IMR-90 (cell line): ENCODE results near the gene TBC1D1. TPM values are rescaled to one million over a fixed set of nuclear protein-coding genes. Genes with fewer than 3 reads are reported as not detected.

Source experiments
- ATAC-seq: fragments of 200-7000 bp; cut with Tn5 transposase; 2 replicates; pipeline ENCODE4 v1.9.1; 2020; ENCODE audit warnings: low read depth, mild to moderate bottlenecking, moderate library complexity
- BruUV-seq: library from RNA; stranded (reverse); fragments of 400-500 nt; replicated peaks from 2 replicates; lab custom pipeline; 2021; lab: Mats Ljungman, UMichigan
- CTCF ChIA-PET: fragments of 300-600 bp; formaldehyde crosslinking; extraction: SDS; loops from one replicate; lab custom pipeline; 2021; ENCODE audit warnings: antibody characterized with exemption; lab: Yijun Ruan, JAX
- POLR2A ChIA-PET: fragments of 300-600 bp; sonication (Branson Sonifier 250); formaldehyde crosslinking; loops from one replicate; lab custom pipeline; 2022; ENCODE audit warnings: antibody characterized with exemption; ENCODE audit not compliant: unreplicated experiment; lab: Charles Lee
- DNase-seq: peaks from one replicate; pipeline ENCODE4 v3.0.0; 2013
- H2AFZ ChIP-seq: replicated peaks from 2 replicates; pipeline ENCODE3; 2013; ENCODE audit warnings: low read length, mild to moderate bottlenecking; ENCODE audit not compliant: poor library complexity
- H2AK5ac ChIP-seq: 2 replicates; pipeline ENCODE4 v1.6.1; 2013; ENCODE audit warnings: low read depth, low read length, inconsistent platforms
- H2AK9ac ChIP-seq: replicated peaks from 2 replicates; pipeline ENCODE3; 2013; ENCODE audit warnings: mild to moderate bottlenecking, low read depth, low read length, moderate library complexity; ENCODE audit not compliant: poor library complexity
- H2BK120ac ChIP-seq: 2 replicates; pipeline ENCODE4 v1.6.1; 2013; ENCODE audit warnings: low read depth, low read length, inconsistent platforms
- H2BK15ac ChIP-seq: 3 replicates; pipeline ENCODE4 v1.6.1; 2013; ENCODE audit warnings: low read depth, low read length, inconsistent platforms
- H2BK20ac ChIP-seq: 2 replicates; pipeline ENCODE4 v1.6.1; 2013; ENCODE audit warnings: low read depth, mild to moderate bottlenecking, inconsistent platforms, low read length, moderate library complexity
- H2BK5ac ChIP-seq: 2 replicates; pipeline ENCODE4 v1.6.1; 2013; ENCODE audit warnings: mild to moderate bottlenecking, low read depth, low read length, inconsistent platforms; ENCODE audit not compliant: poor library complexity, severe bottlenecking
- H3K14ac ChIP-seq: replicated peaks from 2 replicates; pipeline ENCODE4 v1.6.1; 2013; ENCODE audit warnings: low read depth, low read length, inconsistent platforms
- H3K18ac ChIP-seq: 2 replicates; pipeline ENCODE4 v1.6.1; 2013; ENCODE audit warnings: low read depth, low read length, control low read depth
- H3K23ac ChIP-seq: 2 replicates; pipeline ENCODE4 v1.6.1; 2013; ENCODE audit warnings: low read depth, low read length, inconsistent platforms
- H3K27ac ChIP-seq: 2 replicates; pipeline ENCODE4 v1.5.1; 2013; ENCODE audit warnings: mild to moderate bottlenecking, control low read depth, low read length; ENCODE audit not compliant: insufficient read depth
- H3K27me3 ChIP-seq: 2 replicates; pipeline ENCODE4 v1.6.1; 2013; ENCODE audit warnings: low read length; ENCODE audit not compliant: control insufficient read depth, insufficient read depth
- H3K36me3 ChIP-seq: 2 replicates; pipeline ENCODE4 v1.6.1; 2013; ENCODE audit warnings: low read length, mixed read lengths; ENCODE audit not compliant: control insufficient read depth, insufficient read depth
- H3K4ac ChIP-seq: 2 replicates; pipeline ENCODE4 v1.6.1; 2013; ENCODE audit warnings: low read depth, low read length, inconsistent platforms
- H3K4me1 ChIP-seq: 2 replicates; pipeline ENCODE4 v1.6.1; 2013; ENCODE audit warnings: low read length, mixed read lengths; ENCODE audit not compliant: control insufficient read depth, insufficient read depth
- H3K4me2 ChIP-seq: 2 replicates; pipeline ENCODE4 v1.6.1; 2013; ENCODE audit warnings: low read depth, mild to moderate bottlenecking, control low read depth, low read length, moderate library complexity
- H3K4me3 ChIP-seq: 2 replicates; pipeline ENCODE4 v1.5.1; 2013; ENCODE audit warnings: low read depth, mild to moderate bottlenecking, control low read depth, low read length, moderate library complexity; ENCODE audit not compliant: insufficient read depth
- H3K56ac ChIP-seq: 2 replicates; pipeline ENCODE4 v1.6.1; 2013; ENCODE audit warnings: low read length, inconsistent platforms; ENCODE audit not compliant: insufficient read depth; ENCODE audit errors: extremely low read depth
- H3K79me1 ChIP-seq, 2 experiments: 2 replicates each; pipeline ENCODE4 v1.6.1; 2013; ENCODE audit warnings: low read length in 2 of 2, inconsistent platforms in 1 of 2, low read depth in 1 of 2
- H3K9ac ChIP-seq: 2 replicates; pipeline ENCODE4 v1.6.1; 2013; ENCODE audit warnings: low read depth, low read length, control low read depth
- H3K9me1 ChIP-seq: 2 replicates; pipeline ENCODE4 v1.6.1; 2013; ENCODE audit warnings: low read length, inconsistent platforms; ENCODE audit not compliant: insufficient read depth
- H3K9me3 ChIP-seq: 2 replicates; pipeline ENCODE4 v1.6.1; 2013; ENCODE audit warnings: low read length; ENCODE audit not compliant: control insufficient read depth, insufficient read depth
- H4K20me1 ChIP-seq: 2 replicates; pipeline ENCODE4 v1.6.1; 2013; ENCODE audit warnings: low read length, inconsistent platforms; ENCODE audit not compliant: insufficient read depth
- H4K5ac ChIP-seq: 2 replicates; pipeline ENCODE4 v1.6.1; 2013; ENCODE audit warnings: mild to moderate bottlenecking, low read depth, low read length, control low read depth
- H4K8ac ChIP-seq, 2 experiments: 2 replicates each; pipeline ENCODE4 v1.6.1; 2013; ENCODE audit warnings: low read depth in 2 of 2, low read length in 2 of 2, control low read depth in 1 of 2, inconsistent platforms in 1 of 2
- H4K91ac ChIP-seq: 2 replicates; pipeline ENCODE4 v1.6.1; 2013; ENCODE audit warnings: low read depth, low read length, inconsistent platforms; ENCODE audit not compliant: insufficient read depth
- CEBPB ChIP-seq: IDR thresholded peaks from 2 replicates; pipeline ENCODE4 v1.6.1; 2012; ENCODE audit warnings: low read depth, low read length, improper control_type of control experiment
- CHD1 ChIP-seq: IDR thresholded peaks from 2 replicates; pipeline ENCODE4 v1.6.1; 2012; ENCODE audit warnings: low read depth, low read length, improper control_type of control experiment
- MAFK ChIP-seq: IDR thresholded peaks from 2 replicates; pipeline ENCODE4 v1.6.1; 2012; ENCODE audit warnings: low read depth, low read length, improper control_type of control experiment
- MAZ ChIP-seq: IDR thresholded peaks from 2 replicates; pipeline ENCODE4 v1.6.1; 2012; ENCODE audit warnings: low read depth, mild to moderate bottlenecking, low read length, improper control_type of control experiment, moderate library complexity, borderline replicate concordance
- MXI1 ChIP-seq: IDR thresholded peaks from 2 replicates; pipeline ENCODE4 v1.6.1; 2012; ENCODE audit warnings: low read depth, mild to moderate bottlenecking, low read length, moderate library complexity, borderline replicate concordance
- POLR2A ChIP-seq: IDR thresholded peaks from 2 replicates; pipeline ENCODE4 v1.6.1; 2012; ENCODE audit warnings: mild to moderate bottlenecking, low read depth, low read length
- RAD21 ChIP-seq: IDR thresholded peaks from 2 replicates; pipeline ENCODE4 v1.6.1; 2012; ENCODE audit warnings: low read length, improper control_type of control experiment
- RCOR1 ChIP-seq: IDR thresholded peaks from 2 replicates; pipeline ENCODE4 v1.6.1; 2012; ENCODE audit warnings: mild to moderate bottlenecking, low read length, improper control_type of control experiment; ENCODE audit not compliant: insufficient replicate concordance
- RFX5 ChIP-seq: IDR thresholded peaks from 2 replicates; pipeline ENCODE4 v1.8.0; 2012; ENCODE audit warnings: low read depth, mild to moderate bottlenecking, low read length, moderate library complexity
- SMC3 ChIP-seq: fragments of 150-350 bp; IDR thresholded peaks from 2 replicates; pipeline ENCODE4 v1.6.1; 2016; ENCODE audit warnings: low read depth, mild to moderate bottlenecking, antibody characterized with exemption, low read length, moderate library complexity
- USF2 ChIP-seq: fragments of 150-350 bp; IDR thresholded peaks from 2 replicates; pipeline ENCODE4 v1.6.1; 2017; ENCODE audit warnings: mild to moderate bottlenecking, antibody characterized with exemption, low read length, low read depth
- WGBS, 2 experiments: methylation state at CpG; one replicate each; pipeline versions ENCODE4 v1.1.5 to v1.1.7; 2013; ENCODE audit warnings: missing lambda C conversion rate in 2 of 2; ENCODE audit not compliant: insufficient read length in 1 of 2; ENCODE audit errors: extremely low coverage in 2 of 2; 5-methylcytosine and 5-hydroxymethylcytosine counted together
- dilution Hi-C: fragments of 300-500 bp; cut with HindIII; formaldehyde crosslinking; loops from one replicate; pipeline ENCODE4 v1.14.3; 2018; ENCODE audit warnings: low sequenced_read_pairs; ENCODE audit not compliant: unreplicated experiment
- in situ Hi-C: fragments of 300-500 bp; cut with MboI; formaldehyde crosslinking; loops from 3 replicates; pipeline ENCODE4 v1.14.3; 2019; ENCODE audit warnings: low sequenced_read_pairs, inconsistent platforms, mixed read lengths
- intact Hi-C: fragments of 100-400 bp; cut with micrococcal nuclease; formaldehyde crosslinking; loops from 2 replicates; pipeline ENCODE4 v1.10.0; 2022
- polyA plus RNA-seq, 3 experiments: library from polyadenylated mRNA; depleted of rRNA; stranded (reverse); fragments of >200 nt; gene quantifications; 2 replicates each; pipeline ENCODE4 v1.2.3, GENCODE V29; 2012; ENCODE audit warnings: low replicate concordance in 1 of 3
- total RNA-seq: library from RNA; depleted of rRNA; stranded (reverse); fragments of >200 nt; gene quantifications from 2 replicates; pipeline ENCODE4 v1.2.3, GENCODE V29; 2012

The TBC1D1 gene
- total and polyA plus RNA-seq, 2 of the 4 experiments (the other 2 are of a cell fraction): 42.4 to 104 TPM

- Histone ChIP-seq H3K9ac (no peak overlapping the region), H3K4me2 (no peak overlapping the region), H2AK9ac (no peak overlapping the region), H3K56ac (no peak overlapping the region), H3K23ac (no peak overlapping the region), H4K91ac (no peak overlapping the region), H2AFZ (no peak overlapping the region), H3K79me1 (no peaks in the 10 kb centered on the region), H2BK15ac (no peak overlapping the region), H3K9me3 (no peaks in the 10 kb centered on the region), H2BK20ac (no peak overlapping the region), H3K4ac (no peak overlapping the region), H3K27ac (no peak overlapping the region), H3K9me1 (no peaks in the 10 kb centered on the region), H4K8ac (no peak overlapping the region), H2BK120ac (no peak overlapping the region), H2AK5ac (no peak overlapping the region), H3K27me3 (peaks cover 11% of the 10 kb centered on the region), H3K4me1 (no peaks in the 10 kb centered on the region; the same call in 1 of the 2 replicates), H4K20me1 (no peaks in the 10 kb centered on the region), H3K4me3 (no peak overlapping the region), H4K5ac (no peak overlapping the region), H3K14ac (no peak overlapping the region), H3K36me3 (no peaks in the 10 kb centered on the region), H3K18ac (no peak overlapping the region), H2BK5ac (no peak overlapping the region)
- no TSS peak for BruUV-seq
- TF ChIP-seq SMC3: no peak
- no peak for TF ChIP-seq POLR2A
- TF ChIP-seq RCOR1: no peak
- no peak for TF ChIP-seq MXI1
- no peak for TF ChIP-seq MAZ
- TF ChIP-seq CHD1: no peak
- TF ChIP-seq CEBPB: no peak
- TF ChIP-seq RFX5: no peak
- no peak for TF ChIP-seq USF2
- TF ChIP-seq RAD21: no peak
- no peak for TF ChIP-seq MAFK
- in situ Hi-C loops: no loop called here
- intact Hi-C loops: no loop called here
- no peak for DNase-seq
- no peak for ATAC-seq
- dilution Hi-C loops: no loop called here
- ChIA-PET CTCF (no interaction called here), POLR2A (no interaction called here)
- no CpG with 5 or more reads among the region's 3 CpGs for WGBS, 2 experiments
Observed at GRCh38 chr4:37966044-37966443, 75.2 kb downstream of the TBC1D1 start.
